GM21737 (cell line): ENCODE measurements around the gene KRT84.

Experiments
- ATAC-seq: cut with Tn5 transposase; IDR thresholded peaks from one replicate; pipeline ENCODE4 v1.9.1; 2021; ENCODE audit warnings: mild to moderate bottlenecking, moderate library complexity; ENCODE audit not compliant: unreplicated experiment

KRT84 gene

GRCh38 chr12:52387859-52388258 lies 2.4 kb upstream of the KRT84 start:
- no peak for ATAC-seq

- ATAC-seq, result no peak
Observed at GRCh38 chr12:52383331-52383730, 2.1 kb downstream of the KRT84 start.

- no peak for ATAC-seq
Observed at GRCh38 chr12:52382854-52383253, 2.6 kb downstream of the KRT84 start.

GRCh38 chr12:52381206-52381605 lies 4.2 kb downstream of the KRT84 start:
- ATAC-seq, result no peak

GRCh38 chr12:52380271-52380694 lies 5.2 kb downstream of the KRT84 start:
- ATAC-seq, result no peak

GRCh38 chr12:52379536-52379935 lies 5.9 kb downstream of the KRT84 start:
- ATAC-seq, result no peak

GRCh38 chr12:52378091-52378490 lies 7.4 kb downstream of the KRT84 start:
- ATAC-seq, result no peak

- ATAC-seq, result no peak
Observed at GRCh38 chr12:52377266-52377665, 8.2 kb downstream of the KRT84 start.

GRCh38 chr12:52372216-52373154 lies 13.0 kb downstream of the KRT84 start:
- ATAC-seq, result no peak

- no peak for ATAC-seq
Observed at GRCh38 chr12:52371716-52372115, 13.7 kb downstream of the KRT84 start.

GRCh38 chr12:52370926-52371608 lies 14.4 kb downstream of the KRT84 start:
- ATAC-seq, result no peak

- ATAC-seq, result no peak
Observed at GRCh38 chr12:52369809-52370208, 15.6 kb downstream of the KRT84 start.

GRCh38 chr12:52369211-52369610 lies 16.2 kb downstream of the KRT84 start:
- ATAC-seq, result no peak

GRCh38 chr12:52368508-52368907 lies 16.9 kb downstream of the KRT84 start:
- no peak for ATAC-seq

GRCh38 chr12:52367876-52368275 lies 17.6 kb downstream of the KRT84 start:
- no peak for ATAC-seq

GRCh38 chr12:52366738-52367485 lies 18.5 kb downstream of the KRT84 start, which contains the start of gene KRT85:
Gene KRT85, minus strand, starts transcription at chr12:52367481. Its CDS starts 76 bp downstream, at chr12:52367405.
- no peak for ATAC-seq

- no peak for ATAC-seq
Observed at GRCh38 chr12:52364901-52365489, 20.5 kb downstream of the KRT84 start.

- no peak for ATAC-seq
Observed at GRCh38 chr12:52364061-52364460, 21.4 kb downstream of the KRT84 start.

GRCh38 chr12:52363111-52363679 lies 22.3 kb downstream of the KRT84 start:
- ATAC-seq, result no peak

- no peak for ATAC-seq
Observed at GRCh38 chr12:52362118-52362726, 23.2 kb downstream of the KRT84 start.
